ENCODE data around the gene PEX14.

Gene PEX14

DNA sequence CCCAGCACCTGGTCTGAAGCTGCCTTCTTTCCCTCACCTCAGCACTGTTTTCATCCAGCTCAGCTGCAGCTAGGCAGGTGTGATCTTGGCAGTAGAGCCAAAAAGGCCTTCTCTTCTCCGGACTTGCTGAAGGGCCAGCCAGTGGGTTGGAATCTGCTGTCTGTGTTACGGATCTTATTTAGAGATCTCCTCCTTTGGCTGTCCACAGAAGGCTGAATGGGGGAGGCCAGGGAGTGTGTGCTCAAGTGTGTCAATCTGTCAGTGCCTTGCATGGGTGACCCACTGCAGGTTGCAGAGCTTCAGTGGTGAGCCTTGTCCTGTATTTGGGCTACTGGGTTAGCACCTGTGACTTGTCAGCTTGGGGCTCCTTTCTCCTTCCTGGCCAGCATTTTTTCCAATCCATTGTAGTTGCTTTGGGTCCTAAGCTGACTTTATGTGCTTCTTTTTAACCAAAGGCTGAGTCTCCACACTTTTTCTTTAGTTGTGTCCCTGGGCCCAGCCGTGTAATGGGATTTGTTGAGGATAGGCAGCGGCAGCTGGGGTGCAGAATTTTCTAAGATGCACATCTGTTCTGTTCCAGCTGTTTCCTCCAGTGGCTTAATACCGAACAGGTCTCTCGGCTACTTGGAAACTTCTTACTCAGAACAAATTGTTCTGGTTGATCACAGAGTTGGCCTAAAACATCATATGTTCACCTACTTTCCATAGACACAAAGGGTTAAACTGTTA, 126.8 kb downstream of the PEX14 start:
- FAIRE-seq: no peak

DNA sequence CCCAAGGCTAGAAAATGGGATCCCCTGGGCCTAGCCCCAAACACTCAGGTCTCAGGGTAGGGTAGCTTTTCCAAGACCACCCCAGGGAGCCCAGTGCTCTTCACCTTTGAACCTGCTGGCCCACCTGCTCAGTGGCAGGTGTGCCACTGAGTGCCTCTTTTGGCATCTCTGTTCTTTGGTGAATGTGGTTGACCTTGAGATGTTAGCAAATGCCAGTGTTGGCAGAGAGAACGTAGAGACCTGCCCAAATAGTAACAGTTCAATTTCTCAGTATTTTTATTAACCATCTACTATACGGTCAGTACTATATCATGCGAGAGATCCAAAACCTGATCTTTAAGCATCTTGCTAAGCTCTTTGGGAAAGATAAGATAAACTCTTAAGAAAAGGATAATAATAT, 128.2 kb downstream of the PEX14 start:
- no peak for FAIRE-seq

DNA sequence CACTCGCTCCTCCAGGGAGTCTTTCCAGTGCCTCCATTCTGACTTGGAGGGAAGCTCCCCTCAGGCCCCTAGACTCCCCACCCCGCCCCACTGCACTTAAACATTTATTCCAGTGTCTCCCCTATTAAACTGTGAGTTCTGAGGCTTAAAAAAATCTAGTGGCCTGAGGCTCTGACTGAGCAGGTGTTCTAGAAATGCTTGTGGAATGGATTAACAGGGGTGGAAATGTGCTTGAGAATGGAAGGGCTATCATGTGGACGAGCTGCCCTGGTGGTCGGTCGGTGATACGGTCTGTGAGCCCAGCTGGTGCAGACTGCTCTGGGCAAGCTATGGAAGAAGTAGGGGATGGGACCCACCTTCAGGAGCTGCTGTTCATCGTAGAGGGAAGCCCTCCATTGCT, 130.2 kb downstream of the PEX14 start:
- FAIRE-seq: no peak

DNA sequence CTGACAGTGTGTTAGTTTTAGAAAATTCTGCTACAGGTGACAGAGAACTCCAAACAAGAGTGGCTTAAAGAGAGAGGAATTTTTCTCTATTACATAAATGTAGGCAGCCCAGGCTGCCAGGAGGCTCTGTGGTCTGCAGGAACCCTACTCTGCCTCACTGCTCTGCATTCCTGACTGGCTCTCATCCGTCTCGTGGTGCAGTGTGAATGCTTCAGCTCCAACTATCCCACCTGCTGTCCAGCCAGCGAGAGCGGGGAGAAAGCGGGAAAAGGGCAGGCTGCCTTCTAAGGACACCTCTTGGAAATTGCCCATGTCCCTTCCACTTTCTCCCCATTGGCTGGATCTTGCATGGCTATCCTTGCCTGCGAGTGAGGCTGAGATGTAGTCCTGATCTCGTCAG, 131.3 kb downstream of the PEX14 start:
- no peak for FAIRE-seq

DNA sequence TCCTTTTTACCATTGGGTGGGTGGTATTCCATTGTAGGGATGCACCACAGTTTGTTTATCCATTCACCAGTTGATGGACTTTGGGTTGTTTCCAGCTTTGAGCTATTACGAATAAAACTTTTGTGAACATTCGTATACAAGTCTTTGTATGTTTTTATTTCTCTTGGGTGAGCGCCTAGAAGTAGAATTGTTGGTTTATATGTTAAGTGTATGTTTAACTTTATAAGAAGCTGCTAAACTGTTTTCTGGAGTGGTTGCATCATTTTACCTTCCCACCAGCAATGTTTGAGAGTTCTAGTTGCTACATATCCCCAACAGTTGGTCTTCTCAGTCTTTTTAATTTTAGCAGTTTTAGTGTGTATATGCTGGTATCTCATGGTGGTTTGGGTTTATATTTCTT, 132.5 kb downstream of the PEX14 start:
- no peak for FAIRE-seq

DNA sequence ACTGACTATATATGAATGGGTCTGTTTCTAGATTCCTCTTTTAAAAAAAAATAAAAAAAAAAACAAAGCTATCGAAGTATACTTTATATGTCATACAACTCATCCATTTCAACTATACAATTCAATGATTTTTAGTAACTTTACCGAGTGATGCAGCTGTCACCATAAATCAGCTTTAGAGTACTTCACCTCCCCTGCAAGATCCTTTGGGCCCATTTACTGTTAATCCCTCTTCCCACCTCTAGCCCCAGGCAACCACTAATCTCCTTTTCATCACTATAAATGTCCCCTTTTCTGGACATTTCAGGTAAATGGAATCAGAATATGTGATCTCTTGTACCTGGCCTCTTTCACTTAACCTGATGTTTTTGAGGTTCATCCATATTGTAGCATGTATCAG, 133.9 kb downstream of the PEX14 start:
- no peak for FAIRE-seq

DNA sequence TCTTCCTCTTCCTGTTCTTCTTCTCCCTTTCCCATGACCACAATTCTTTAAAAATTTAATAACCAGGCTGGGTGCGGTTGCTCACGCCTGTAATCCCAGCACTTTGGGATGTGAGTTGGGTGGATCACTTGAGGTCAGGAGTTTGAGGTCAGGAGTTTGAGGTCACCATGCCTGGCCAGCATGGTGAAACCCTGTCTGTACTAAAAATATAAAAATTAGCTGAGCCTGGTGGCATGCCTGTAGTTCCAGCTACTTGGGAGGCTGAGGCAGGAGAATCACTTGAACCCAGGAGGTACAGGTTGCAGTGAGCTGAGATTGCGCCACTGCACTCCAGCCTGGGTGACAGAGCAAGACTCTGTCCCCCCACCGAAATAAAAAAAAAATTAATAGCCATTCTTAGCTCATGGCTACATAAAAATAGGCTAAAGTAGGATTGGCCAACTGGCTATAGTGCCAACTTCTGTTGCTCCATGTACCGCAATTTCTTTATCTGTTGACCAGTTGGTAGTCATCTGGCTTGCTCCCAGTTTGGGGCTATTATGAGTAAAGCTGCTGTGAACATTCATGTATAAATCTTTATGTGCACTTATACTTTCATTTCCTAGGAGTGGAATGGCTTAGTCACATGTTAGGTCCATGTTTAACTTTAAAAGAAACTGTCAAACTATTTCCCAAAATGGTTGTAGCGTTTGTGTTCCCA, 136.3 kb downstream of the PEX14 start:
- FAIRE-seq: no peak

DNA sequence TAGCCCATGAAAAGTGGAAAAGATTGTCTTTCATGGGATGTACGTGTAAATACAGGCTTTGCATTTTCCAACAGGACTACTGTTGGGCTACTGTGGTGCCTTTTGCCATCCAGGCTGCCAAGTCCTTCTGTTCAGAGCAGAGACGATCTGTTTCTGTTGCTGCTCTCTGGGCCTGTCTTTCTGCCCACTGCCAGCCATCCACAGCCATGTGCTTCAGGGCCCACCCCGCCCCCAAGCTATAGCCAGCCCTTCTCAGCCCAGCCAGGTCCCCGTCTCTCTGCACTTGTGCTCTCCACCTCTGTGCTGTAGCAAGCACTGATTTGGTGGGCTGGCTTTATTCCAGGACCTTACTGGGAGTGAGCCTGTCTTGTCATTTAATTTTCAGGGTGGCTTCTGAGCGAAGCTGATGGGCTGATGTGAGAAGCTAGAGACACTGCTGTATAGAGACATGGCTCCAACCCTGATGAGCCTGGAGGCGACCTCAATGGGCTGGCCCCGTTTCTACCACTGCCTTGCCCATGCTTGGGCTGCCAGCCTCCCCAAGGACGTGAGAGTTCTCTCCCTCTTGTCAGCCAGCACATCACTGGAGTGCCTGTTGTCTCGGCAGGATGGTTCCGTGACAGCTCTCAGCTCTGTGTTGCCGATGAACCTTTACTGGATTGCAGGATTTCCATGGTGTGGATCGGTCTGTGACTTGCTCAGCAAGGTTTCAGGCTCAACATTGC, 137.8 kb downstream of the PEX14 start:
- no peak for FAIRE-seq

DNA sequence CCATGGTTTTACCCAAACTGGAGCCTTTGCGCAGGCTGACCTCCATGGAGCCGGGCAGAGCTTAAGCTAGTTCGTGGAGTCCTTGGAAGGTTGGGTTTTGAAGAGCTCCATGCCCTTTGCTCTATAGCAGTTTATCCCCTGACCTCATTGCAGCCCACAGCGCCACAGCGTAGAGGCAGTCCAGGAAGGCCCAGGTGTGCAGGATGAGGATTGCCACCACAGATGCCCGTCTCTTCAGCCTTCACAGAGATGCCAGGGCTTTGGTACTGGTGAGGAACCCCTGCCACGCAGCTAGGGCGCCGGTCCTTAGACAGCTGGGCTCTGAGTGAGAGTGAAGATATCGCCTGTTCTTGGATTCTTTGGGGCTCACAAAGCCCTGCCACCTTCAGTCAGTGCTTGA, 138.6 kb downstream of the PEX14 start:
- no peak for FAIRE-seq

DNA sequence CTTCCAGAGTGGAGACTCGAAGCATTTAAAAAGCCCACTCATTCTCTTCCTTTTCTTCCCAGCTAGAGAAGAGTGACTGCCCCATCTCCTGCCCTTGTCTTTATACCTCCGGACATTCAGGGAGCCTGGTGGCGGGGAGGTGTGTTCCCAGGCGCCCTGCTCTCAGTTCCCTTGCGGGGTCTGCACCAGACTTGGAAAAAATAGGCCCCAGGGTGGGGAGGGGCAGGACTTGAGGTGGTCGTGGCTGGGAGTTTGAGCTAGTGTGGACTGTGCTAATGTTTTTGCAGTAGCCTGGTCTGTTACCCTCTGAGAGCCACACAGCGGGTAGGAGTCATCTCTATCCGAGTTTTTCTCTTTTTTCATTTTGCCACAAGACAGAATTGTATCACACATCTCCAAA, 139.1 kb downstream of the PEX14 start:
- no peak for FAIRE-seq

DNA sequence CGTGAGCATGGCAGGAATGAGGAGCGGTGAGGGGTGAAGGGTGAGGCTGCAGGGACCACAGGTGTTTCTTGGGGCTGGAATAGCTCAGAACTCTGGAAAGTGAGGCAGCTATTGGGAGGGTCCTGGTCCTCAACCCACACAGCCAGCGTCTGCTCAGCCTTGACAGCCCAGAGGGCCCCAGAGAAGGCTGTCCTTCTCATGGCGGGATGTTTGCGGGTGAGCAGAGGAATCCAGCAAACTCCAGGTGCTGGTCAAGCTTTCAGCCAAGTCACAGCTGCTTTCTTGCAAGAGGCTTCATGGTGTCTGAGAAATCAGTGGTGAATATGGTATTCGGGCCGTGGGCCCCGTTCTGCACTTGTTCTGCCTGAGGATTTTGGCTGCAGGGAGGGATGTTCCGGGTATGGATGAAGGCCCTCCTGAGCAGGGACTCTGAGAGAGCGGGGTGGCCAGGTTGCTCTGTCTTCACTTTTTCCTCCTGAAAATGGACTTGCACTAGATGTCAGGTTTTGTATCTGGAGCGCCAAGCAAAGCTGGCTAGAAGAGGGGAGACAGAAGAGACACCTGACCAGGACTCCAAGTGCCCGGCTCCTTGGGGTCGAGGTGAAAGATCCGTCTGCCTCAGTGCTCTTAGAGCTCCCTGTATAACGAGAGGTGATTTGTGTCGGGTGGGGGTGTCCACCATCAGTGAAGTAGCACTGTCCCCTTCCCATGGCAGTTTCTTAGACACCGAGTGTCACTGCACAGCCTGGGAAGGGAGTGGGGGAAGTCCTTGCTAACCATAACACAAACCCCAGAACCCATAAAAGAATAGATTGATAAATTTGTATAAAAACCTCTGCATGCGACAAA, 139.9 kb downstream of the PEX14 start:
- no peak for FAIRE-seq

DNA sequence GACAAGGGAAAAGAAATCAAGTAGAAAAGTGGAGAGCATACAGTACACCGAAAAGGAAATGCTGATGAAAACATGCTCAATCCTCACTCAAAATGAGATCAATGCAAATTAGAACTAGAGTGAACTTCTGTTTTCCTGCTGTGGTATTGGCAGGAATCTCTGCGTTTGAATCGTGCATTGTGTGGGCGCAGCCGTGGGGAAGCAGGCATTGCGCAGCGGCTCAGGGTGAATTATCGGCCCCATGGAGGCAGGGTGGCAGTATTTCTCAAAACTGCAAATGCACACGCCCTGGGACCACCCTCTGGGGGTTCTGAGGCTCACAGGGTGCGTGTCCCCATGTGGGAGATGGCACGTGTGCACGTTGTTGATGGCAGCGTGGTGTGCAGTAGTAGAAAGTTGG, 140.6 kb downstream of the PEX14 start:
- no peak for FAIRE-seq

DNA sequence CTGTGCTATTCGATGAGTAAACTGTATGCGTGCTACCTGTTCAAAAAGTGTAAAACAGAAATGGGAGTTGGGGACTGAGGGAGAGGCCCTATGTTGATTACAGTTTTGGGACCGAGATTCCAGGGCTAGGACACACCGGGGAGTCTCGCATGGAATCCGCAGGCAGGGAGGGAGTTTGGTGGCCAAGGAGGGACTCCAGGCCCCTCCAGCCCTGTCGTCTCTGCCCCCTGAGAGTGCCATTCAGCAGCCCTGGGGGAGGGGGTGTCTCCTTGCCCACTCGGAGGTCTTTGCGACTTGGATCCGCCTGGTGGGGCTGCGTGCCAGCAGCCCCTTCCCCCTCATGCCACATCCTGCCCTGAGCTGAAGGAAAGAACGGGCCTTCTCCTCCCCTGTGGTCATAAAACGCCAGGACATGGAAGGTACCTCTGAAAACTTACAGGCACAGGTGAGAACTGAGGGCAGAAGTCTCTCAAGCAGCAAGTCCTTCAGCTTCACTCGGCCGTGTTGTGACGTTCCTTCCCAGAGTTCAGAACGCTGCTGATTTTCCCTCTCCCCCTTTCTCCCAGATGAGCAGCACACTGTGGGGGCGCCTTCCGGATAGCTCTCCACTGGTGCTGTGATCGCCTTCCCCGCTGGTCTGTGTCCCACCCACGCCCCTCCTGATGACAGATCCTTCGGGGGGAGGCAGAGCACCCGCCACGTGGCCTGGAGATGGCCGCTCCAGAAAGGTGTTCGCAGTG, 141.4 kb downstream of the PEX14 start:
- FAIRE-seq: no peak

DNA sequence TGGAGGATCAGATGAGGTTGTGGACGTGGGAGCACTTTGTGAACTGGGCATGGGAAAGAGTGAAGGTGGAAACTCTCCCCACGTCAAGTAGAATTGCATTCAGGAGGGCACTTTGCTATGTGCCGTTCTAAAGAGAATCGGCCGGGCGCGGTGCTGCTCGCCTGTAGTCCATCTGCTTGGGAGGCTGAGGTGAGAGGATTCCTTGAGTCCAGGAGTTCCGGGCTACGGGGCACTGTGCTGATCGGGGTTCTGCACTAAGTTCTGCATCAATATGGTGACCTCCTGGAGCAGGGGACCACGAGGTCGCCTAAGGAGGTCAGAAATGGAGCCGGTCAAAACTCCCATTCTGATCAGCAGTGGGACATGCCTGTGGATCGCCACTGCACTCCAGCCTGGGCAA, 141.9 kb downstream of the PEX14 start:
- no peak for FAIRE-seq

DNA sequence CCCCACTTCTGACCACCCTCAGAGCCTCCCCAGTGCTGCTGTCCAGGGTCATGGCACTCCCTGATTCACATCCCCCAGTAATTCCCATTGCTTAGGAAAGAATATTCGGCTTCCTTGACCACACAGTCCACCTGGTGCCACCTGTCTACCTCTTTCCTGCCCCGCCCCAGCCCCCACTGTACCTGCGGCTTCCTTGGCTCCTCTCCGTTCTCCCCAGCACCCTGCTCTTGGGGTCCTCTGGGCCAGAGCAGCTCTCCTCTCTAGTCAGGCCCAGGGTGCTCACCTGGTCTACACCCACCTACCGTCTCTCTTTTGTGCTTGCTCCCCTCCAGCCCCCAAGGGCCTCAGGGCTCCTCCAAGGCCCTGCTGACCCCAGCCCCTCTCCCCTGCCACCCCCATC, 142.6 kb downstream of the PEX14 start:
- FAIRE-seq: no peak

DNA sequence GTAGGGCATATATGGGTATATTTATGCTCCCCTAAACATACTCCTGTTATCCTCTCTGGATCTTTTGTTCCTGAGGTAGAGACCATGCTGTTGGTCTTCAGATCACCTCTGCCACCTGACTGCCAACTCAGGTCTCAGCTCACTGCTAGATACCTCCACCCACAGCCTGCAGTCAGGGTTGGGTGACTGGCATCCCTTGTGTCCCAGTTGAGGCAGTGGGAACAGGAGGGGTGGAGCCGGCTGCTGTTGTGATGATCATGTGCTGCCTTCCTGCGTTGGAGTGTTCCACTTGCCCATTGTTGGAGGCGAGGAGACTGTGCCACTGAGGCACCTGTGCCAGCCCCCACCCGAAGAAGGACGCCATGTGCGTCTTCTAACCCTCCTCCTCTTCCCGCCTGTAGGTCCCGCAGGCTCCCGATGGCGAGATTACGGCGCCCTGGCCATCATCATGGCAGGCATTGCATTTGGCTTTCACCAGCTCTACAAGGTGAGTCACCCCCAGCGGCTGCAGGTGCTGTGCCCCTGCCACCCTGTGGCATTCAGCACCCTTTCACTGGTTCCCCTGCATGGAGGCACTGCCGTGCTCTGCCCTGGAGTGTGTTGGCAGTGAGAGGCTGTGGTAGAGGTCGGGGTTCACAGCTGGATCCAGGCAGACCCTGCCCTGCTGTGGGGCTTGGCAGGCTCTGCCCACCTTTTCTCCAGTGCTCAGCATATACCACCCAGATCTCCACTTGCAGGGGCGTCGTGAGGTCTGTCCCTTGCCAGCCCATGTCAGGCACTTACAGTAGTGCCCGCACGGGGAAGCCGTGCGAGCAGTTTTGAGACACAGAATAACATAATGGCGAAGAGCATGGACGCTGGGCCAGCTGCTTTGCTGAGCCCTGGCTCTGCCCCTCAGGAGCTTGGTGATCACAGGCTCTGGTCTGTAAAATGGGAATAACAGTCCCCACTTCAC, 143.5 kb downstream of the PEX14 start:
- no peak for FAIRE-seq

DNA sequence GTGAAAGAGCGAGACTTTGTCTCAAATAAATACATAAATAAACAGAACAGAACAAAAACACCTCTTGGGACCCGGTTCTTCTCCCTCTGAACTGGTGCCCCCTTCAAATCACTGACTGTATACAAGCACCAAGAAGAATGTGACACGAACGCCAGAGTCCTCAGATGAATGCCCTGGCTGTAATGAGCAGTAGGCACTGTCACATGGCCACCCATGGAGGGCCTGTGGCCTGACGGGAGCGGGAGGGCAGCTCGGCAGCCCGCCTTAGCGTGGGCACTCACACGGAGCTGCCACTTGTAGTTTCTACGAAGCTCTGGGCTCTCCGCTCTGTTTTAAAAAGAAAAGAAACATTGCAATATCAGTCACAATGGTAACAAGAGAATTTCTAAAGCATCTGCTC, 146.0 kb downstream of the PEX14 start:
- FAIRE-seq: no peak

DNA sequence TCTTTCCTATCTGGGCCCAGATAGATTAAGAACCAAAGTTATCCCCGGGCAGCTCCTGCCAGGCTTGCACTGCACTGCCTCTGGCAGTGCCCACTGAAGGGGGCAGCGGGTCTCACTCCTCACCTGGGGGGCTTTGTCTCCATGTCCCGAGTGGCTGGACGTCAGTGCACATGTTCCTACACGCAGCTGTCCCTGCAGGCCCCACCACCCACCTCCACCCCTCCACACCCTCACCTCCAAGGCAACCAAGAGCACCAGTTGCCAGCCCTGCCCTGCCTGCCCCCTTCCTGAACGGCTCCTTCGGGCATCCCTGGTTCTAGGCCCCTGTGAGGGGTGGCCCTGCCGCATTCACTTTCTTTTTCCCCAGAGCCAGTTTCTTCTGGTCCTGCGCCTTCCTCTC, 147.2 kb downstream of the PEX14 start:
- no peak for FAIRE-seq

DNA sequence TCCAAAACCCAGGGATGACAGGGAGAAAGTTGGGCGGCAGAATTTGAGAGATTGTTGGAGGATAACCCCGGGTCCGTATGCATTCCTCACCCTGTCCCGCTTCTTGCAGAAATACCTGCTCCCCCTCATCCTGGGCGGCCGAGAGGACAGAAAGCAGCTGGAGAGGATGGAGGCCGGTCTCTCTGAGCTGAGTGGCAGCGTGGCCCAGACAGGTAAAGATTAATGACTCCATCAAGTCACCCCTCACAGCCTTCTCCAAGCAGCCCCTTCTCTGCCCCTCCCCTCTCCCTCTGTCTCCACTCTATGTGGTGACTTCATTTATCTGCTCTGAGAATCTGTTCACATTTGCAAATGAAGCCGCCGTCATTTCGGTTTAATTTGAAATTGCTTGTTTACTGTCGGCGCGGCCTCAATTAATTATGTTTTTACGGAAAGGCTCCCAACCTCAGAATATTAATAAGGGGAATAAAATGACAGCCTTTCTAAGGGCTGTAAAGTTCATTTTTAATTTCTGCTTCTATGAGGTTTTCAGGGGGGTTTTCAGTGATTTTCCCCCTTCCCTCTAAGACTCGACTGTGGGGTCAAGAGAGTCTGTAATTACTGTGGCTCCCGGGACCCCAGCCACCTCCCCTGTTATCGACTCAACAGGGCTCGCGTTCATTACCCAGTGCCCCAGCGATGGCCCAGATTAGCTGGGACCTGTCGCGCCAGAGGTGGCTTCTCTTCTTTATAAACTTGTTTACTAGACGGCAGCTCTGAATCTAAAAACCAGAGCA, 148.3 kb downstream of the PEX14 start:
- no peak for FAIRE-seq

DNA sequence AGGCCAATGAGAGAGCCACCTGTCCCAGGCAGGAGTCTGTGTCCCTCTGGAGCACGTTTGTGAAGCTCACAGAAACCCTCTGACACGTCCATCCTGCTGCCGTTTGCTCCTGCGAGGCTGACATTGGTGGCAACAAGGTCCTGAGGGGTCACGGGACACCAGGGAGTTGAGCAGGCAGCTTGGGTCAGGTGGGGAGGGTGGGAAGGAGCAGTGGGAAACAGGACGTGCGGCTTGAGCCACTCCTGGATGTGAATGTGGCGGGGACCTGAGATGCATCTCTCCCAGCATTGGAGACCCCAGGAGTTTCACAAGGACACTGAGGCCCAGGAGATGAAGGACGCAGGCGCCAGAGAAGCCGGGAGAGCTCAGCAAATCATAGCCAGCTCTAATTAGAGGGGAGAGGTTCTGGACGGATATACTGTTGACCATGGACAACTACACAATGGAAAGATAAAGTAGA, 149.0 kb downstream of the PEX14 start:
- FAIRE-seq: no peak

Data from TTC549 (cell line).